Activated T-cell treated with anti-CD3 and anti-CD28 coated beads, Interleukin-2, amount 50 U/mL, for 4 hours (primary cell): ENCODE results near the gene CHSY3. TPM values are rescaled to one million over a fixed set of nuclear protein-coding genes. Genes with fewer than 3 reads are reported as not detected.

ENCODE experiments used
- ATAC-seq, 2 donors: fragments of 200-7000 bp; cut with Tn5 transposase; one replicate each; pipeline ENCODE4 v1.10.0; 2021
- DNase-seq: peaks from one replicate; pipeline ENCODE4 v3.0.0-alpha.2; 2020
- H3K27me3 Mint-ChIP-seq: one replicate; pipeline ENCODE4 v1.8.0; 2021; ENCODE audit warnings: low read depth, mixed read lengths
- H3K36me3 Mint-ChIP-seq: one replicate; pipeline ENCODE4 v1.8.0; 2022; ENCODE audit warnings: mixed read lengths; ENCODE audit not compliant: insufficient read depth
- H3K4me1 Mint-ChIP-seq: one replicate; pipeline ENCODE4 v1.8.0; 2021; ENCODE audit warnings: low read depth, mixed read lengths
- H3K4me3 Mint-ChIP-seq: one replicate; pipeline ENCODE4 v1.8.0; 2021; ENCODE audit warnings: mild to moderate bottlenecking, moderate library complexity, mixed read lengths
- H3K9me3 Mint-ChIP-seq: one replicate; pipeline ENCODE4 v1.8.0; 2021; ENCODE audit warnings: mixed read lengths
- total RNA-seq, 3 donors: library from RNA; stranded (reverse); gene quantifications; one replicate each; pipeline ENCODE4 v1.2.1, GENCODE V29; 2021

The CHSY3 gene
- total RNA-seq, 3 donors from 2014 or later: not detected

GRCh38 chr5:130234816-130235215 is 330.6 kb downstream of the CHSY3 start:
- Mint-ChIP-seq H3K9me3 (peaks cover 4% of the 10 kb centered on the region), H3K4me1 (no peaks in the 10 kb centered on the region), H3K36me3 (no peaks in the 10 kb centered on the region), H3K27me3 (no peaks in the 10 kb centered on the region), H3K4me3 (no peak overlapping the region)
- DNase-seq (no peak), ATAC-seq (no peak)

Other genes starting within 250 kb of the CHSY3 start
- gene MINAR2, start 156.4 kb upstream of the CHSY3 start, total RNA-seq: not detected